Right lobe of liver (tissue), 6 donors: ENCODE results near the gene RRAS2. TPM values are rescaled to one million over a fixed set of nuclear protein-coding genes. Genes with fewer than 3 reads are reported as not detected.

ENCODE experiments used
- ATAC-seq, 4 donors: fragments of 200-7000 bp; cut with Tn5 transposase; one replicate each; pipeline ENCODE4 v1.9.1; 2020; ENCODE audit warnings: mild to moderate bottlenecking in 4 of 4, moderate library complexity in 4 of 4
- DNase-seq, 3 donors: peaks; one replicate each; pipeline ENCODE4 v3.0.0-alpha.2; 2020
- H3K27ac ChIP-seq, 3 donors: fragments of 200-600 bp; one replicate each; pipeline ENCODE4 v1.8.0; 2022
- H3K27me3 ChIP-seq, 2 donors: fragments of 200-600 bp; one replicate each; pipeline ENCODE4 v1.8.0; 2022
- H3K36me3 ChIP-seq, 4 donors: fragments of 200-600 bp; sonication (generic) in 1 of 4; one replicate each; pipeline versions ENCODE4 v1.5.1 to v1.8.0; 2017 to 2022; ENCODE audit warnings: control low read depth in 1 of 4
- H3K4me1 ChIP-seq, 4 donors: fragments of 200-600 bp; sonication (generic) in 1 of 4; one replicate each; pipeline versions ENCODE4 v1.5.1 to v1.8.0; 2017 to 2022; ENCODE audit warnings: control low read depth in 1 of 4
- H3K4me3 ChIP-seq, 3 donors: fragments of 200-600 bp; one replicate each; pipeline ENCODE4 v1.8.0; 2022
- H3K9me3 ChIP-seq, 4 donors: fragments of 200-600 bp; sonication (generic) in 1 of 4; one replicate each; pipeline versions ENCODE4 v1.5.1 to v1.8.0; 2017 to 2022; ENCODE audit warnings: control low read depth in 1 of 4
- POLR2A ChIP-seq: fragments of 450-650 bp; IDR thresholded peaks from one replicate; pipeline ENCODE4 v1.6.1; 2017; ENCODE audit warnings: antibody characterized with exemption, mild to moderate bottlenecking
- WGBS: methylation state at CpG from one replicate; pipeline ENCODE4 v1.1.6; 2018; ENCODE audit warnings: low coverage, low lambda C conversion rate; ENCODE audit not compliant: insufficient coverage; ENCODE audit errors: missing lambda C conversion rate; 5-methylcytosine and 5-hydroxymethylcytosine counted together
- intact Hi-C, 2 donors: fragments of 100-400 bp; cut with DNase I; formaldehyde crosslinking; loops; one replicate each; pipeline versions ENCODE4 v1.11.2 to v1.14.1; 2022
- total RNA-seq, 6 experiments: library from RNA; depleted of rRNA in 2 of 6; stranded (reverse); fragments of >200 nt in 2 of 6; fragmentation: NEBNext Ultra II Directional in 3 of 6; extraction: Animal tissue kit (Norgen Biotek cat#: 25700) in 3 of 6; gene quantifications; one replicate each; pipeline versions ENCODE4 v1.1.0 to v1.2.4, GENCODE V29; 2016 to 2023
- TF ChIP-seq, protein P1 (sequence below), 4 donors: fragments of 200-600 bp in 3 of 4; fragments of 450-650 bp in 1 of 4; IDR thresholded peaks; one replicate each; pipeline versions ENCODE4 v1.5.1 to v1.8.0; 2016 to 2022; ENCODE audit warnings: antibody characterized with exemption in 4 of 4, mild to moderate bottlenecking in 2 of 4
- donor health status: DM: no; HTN: yes; CAD: no.
- donor health status: DM: no; HTN: no; CAD: no.
- donor health status: DM: no; HTN: no; CAD: no.
- donor health status: DM: no; HTN: yes; CAD: no.
- donor health status: DM: no; HTN: yes; CAD: no.

Gene RRAS2
- total RNA-seq, 6 experiments from 2014 or later: 21.0 to 44.8 (median 31.1) TPM

DNA sequence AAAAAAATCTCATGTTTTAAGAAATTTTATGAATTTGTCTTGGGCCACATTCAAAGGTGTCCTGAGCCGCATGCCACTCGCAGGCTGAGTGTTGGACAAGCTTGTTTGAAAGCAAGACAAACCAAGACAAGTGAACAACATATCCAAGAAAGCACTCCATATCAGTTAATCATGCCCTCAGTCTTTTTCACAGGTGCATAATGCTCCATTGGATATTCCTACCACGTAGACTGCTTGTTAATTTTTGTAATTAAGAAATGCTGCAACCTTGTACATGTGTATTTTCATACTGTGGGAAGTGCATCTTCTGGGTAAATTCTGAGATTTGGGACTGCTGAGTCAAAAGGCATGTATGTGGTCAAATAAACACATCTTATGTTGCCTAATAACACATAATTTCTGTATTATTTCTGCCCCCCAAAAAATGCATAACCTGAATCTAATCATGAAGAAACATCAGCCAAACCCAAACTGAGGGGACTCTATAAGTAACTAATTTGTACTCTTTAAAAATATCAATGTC, 8.2 kb downstream of the RRAS2 start:
- Histone ChIP-seq H3K27ac (no peak overlapping the region), H3K36me3 (no peaks in the 10 kb centered on the region), H3K4me3 (no peak overlapping the region), H3K27me3 (no peaks in the 10 kb centered on the region), H3K4me1 (peaks cover 0 to 20% (median 0%) of the 10 kb centered on the region in 4 donors), H3K9me3 (no peaks in the 10 kb centered on the region)
- ATAC-seq (no peak), DNase-seq (no peak)
- intact Hi-C loops: no loop called here
- 100% methylated on average over 3 of the region's 3 CpGs for WGBS
- no peak for TF ChIP-seq POLR2A
- TF ChIP-seq, protein P1, sequence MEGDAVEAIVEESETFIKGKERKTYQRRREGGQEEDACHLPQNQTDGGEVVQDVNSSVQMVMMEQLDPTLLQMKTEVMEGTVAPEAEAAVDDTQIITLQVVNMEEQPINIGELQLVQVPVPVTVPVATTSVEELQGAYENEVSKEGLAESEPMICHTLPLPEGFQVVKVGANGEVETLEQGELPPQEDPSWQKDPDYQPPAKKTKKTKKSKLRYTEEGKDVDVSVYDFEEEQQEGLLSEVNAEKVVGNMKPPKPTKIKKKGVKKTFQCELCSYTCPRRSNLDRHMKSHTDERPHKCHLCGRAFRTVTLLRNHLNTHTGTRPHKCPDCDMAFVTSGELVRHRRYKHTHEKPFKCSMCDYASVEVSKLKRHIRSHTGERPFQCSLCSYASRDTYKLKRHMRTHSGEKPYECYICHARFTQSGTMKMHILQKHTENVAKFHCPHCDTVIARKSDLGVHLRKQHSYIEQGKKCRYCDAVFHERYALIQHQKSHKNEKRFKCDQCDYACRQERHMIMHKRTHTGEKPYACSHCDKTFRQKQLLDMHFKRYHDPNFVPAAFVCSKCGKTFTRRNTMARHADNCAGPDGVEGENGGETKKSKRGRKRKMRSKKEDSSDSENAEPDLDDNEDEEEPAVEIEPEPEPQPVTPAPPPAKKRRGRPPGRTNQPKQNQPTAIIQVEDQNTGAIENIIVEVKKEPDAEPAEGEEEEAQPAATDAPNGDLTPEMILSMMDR (IDR thresholded peaks at IDR 0.05): no peak

DNA sequence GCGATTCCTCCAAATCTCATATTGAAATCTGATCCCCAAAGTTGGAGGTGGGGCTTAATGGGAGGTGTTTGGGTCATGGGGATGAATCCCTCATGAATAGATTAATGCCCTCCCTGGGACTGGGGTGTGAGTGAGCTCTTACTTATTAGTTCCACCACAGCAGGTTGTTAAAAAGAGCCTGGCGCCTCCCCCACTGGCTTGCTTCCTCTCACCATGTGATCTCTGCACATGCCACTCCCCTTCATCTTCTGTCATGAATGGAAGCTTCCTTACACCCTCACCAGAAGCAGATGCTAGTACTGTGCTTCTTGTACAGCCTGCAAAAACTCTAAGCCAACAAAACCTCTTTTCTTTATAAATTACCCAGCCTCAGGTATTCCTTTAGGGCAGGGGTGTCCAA, 8.8 kb downstream of the RRAS2 start:
- TF ChIP-seq, protein P1 (IDR thresholded peaks at IDR 0.05): no peak
- TF ChIP-seq POLR2A: no peak
- Histone ChIP-seq H3K4me3 (no peak overlapping the region), H3K27me3 (no peaks in the 10 kb centered on the region), H3K36me3 (no peaks in the 10 kb centered on the region), H3K9me3 (no peaks in the 10 kb centered on the region), H3K27ac (no peak overlapping the region), H3K4me1 (peaks cover 0 to 20% (median 0%) of the 10 kb centered on the region in 4 donors)
- intact Hi-C loops: no loop called here
- no peak for DNase-seq
- 95% methylated on average over 2 of the region's 2 CpGs for WGBS
- no peak for ATAC-seq

DNA sequence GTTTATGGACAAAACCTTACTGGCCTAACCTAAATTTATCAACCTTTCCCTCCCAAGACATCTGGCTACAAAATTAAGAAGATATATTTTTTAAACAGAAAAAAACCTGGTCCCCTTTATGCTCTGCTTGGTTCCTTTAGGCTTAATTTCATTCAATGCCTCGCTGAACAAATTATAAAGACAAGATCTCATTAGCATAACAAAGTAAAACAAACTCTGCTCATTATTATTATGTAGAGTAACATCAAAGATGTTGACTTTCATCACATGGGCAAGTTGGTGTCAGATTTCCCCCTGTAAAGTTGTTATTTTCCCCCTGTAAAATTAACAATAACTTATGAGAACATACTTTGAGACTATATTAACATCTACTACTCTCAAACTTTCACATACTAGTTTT, 11.0 kb downstream of the RRAS2 start:
- DNase-seq: no peak
- Histone ChIP-seq H3K4me3 (no peak overlapping the region), H3K9me3 (no peaks in the 10 kb centered on the region), H3K36me3 (no peaks in the 10 kb centered on the region), H3K27ac (no peak overlapping the region), H3K27me3 (no peaks in the 10 kb centered on the region), H3K4me1 (peaks cover 0 to 9% (median 0%) of the 10 kb centered on the region in 4 donors)
- no peak for TF ChIP-seq POLR2A
- TF ChIP-seq, protein P1 (IDR thresholded peaks at IDR 0.05): no peak
- intact Hi-C loops: no loop called here
- ATAC-seq: no peak
- 100% methylated on average over 1 of the region's 1 CpG for WGBS

- 97% methylated on average over 7 of the region's 7 CpGs for WGBS
- TF ChIP-seq, protein P1 (IDR thresholded peaks at IDR 0.05): no peak
- no peak for TF ChIP-seq POLR2A
- peaks cover 0 to 9% (median 0%) of the 10 kb centered on the region in 4 donors for H3K4me1 ChIP-seq
- intact Hi-C loops: no loop called here
- no peaks in the 10 kb centered on the region for H3K36me3 ChIP-seq
- ATAC-seq: no peak
- no peaks in the 10 kb centered on the region for H3K27me3 ChIP-seq
- no peaks in the 10 kb centered on the region for H3K9me3 ChIP-seq
- DNase-seq: no peak
- no peak overlapping the region for H3K27ac ChIP-seq
- no peak overlapping the region for H3K4me3 ChIP-seq
Observed at GRCh38 chr11:14347494-14347893, 11.5 kb downstream of the RRAS2 start.
